GM12878 (cell line): ENCODE measurements around the gene PCF11. TPM values are rescaled to one million over a fixed set of nuclear protein-coding genes. Genes with fewer than 3 reads are reported as not detected.
A peak's percentile ranks its signal among the peaks of the same experiment; 100 is the strongest.

ENCODE experiments used
- ATAC-seq: fragments of 200-7000 bp; cut with Tn5 transposase; 3 replicates; pipeline ENCODE4 v1.9.1; 2020; ENCODE audit warnings: mild to moderate bottlenecking, moderate library complexity
- Bru-seq: library from RNA; stranded (reverse); fragments of 400-500 nt; gene quantifications from one replicate; lab custom pipeline; 2021; lab: Mats Ljungman, UMichigan
- BruChase-seq, 2 experiments: library from RNA; stranded (reverse); fragments of 400-500 nt; gene quantifications; one replicate each; lab custom pipeline; 2021; lab: Mats Ljungman, UMichigan
- BruUV-seq: library from RNA; stranded (reverse); fragments of 400-500 nt; replicated peaks from 2 replicates; lab custom pipeline; 2021; lab: Mats Ljungman, UMichigan
- CTCF ChIA-PET: fragments of 300-600 bp; sonication (Branson Sonifier 250); formaldehyde crosslinking; extraction: SDS; loops from one replicate; lab custom pipeline; 2021; ENCODE audit warnings: inconsistent platforms; lab: Yijun Ruan, JAX
- POLR2A ChIA-PET: fragments of 350-600 bp; formaldehyde crosslinking; extraction: SDS; loops from one replicate; lab custom pipeline; 2021; ENCODE audit warnings: inconsistent platforms; lab: Charles Lee
- RAD21 ChIA-PET: fragments of 300-600 bp; sonication (Branson Sonifier 250); formaldehyde crosslinking; loops from one replicate; lab custom pipeline; 2023; ENCODE audit warnings: antibody characterized with exemption; ENCODE audit not compliant: unreplicated experiment; lab: Charles Lee
- SMC1A ChIA-PET: fragments of 300-600 bp; sonication (Branson Sonifier 250); formaldehyde crosslinking; loops from one replicate; lab custom pipeline; 2023; ENCODE audit not compliant: unreplicated experiment, uncharacterized antibody; lab: Charles Lee
- DNase-seq: peaks from one replicate; pipeline ENCODE4 v3.0.0-alpha.2; 2011; ENCODE audit warnings: low read depth, low spot score
- FAIRE-seq: peaks from 3 replicates; lab custom pipeline; 2011; peaks lifted over from hg19 to GRCh38; lab: Jason Lieb, UNC
- H2AFZ ChIP-seq: 2 replicates; pipeline ENCODE4 v1.6.0; 2011; ENCODE audit warnings: low read depth, low read length, control low read depth; ENCODE audit not compliant: control insufficient read depth
- H3K27ac ChIP-seq: 2 replicates; pipeline ENCODE4 v1.5.1; 2011; ENCODE audit warnings: control low read depth; ENCODE audit not compliant: control insufficient read depth, insufficient read depth
- H3K27me3 ChIP-seq, 2 experiments: replicated peaks in 1 of 2; 2 replicates each; pipeline versions ENCODE4 v1.6.0 to v1.6.1; 2011; ENCODE audit warnings: low read length in 1 of 2; ENCODE audit not compliant: control insufficient read depth in 2 of 2, insufficient read depth in 2 of 2
- H3K36me3 ChIP-seq, 2 experiments: 2 replicates each; pipeline ENCODE4 v1.5.1; 2011; ENCODE audit warnings: low read length in 1 of 2; ENCODE audit not compliant: control insufficient read depth in 2 of 2, insufficient read depth in 2 of 2
- H3K4me1 ChIP-seq: 2 replicates; pipeline ENCODE4 v1.6.1; 2011; ENCODE audit warnings: mild to moderate bottlenecking, low read length, moderate library complexity, mixed read lengths; ENCODE audit not compliant: control insufficient read depth, insufficient read depth
- H3K4me2 ChIP-seq: 2 replicates; pipeline ENCODE4 v1.6.0; 2011; ENCODE audit warnings: control low read depth; ENCODE audit not compliant: control insufficient read depth, insufficient read depth
- H3K4me3 ChIP-seq: fragments of 200-600 bp; sonication (generic); 2 replicates; pipeline ENCODE4 v1.5.1; 2016
- H3K79me2 ChIP-seq: 2 replicates; pipeline ENCODE4 v1.6.0; 2011; ENCODE audit warnings: low read length; ENCODE audit not compliant: control insufficient read depth, insufficient read depth
- H3K9ac ChIP-seq: 2 replicates; pipeline ENCODE4 v1.8.0; 2011; ENCODE audit warnings: low read length, control low read depth, mixed read lengths; ENCODE audit not compliant: control insufficient read depth, insufficient read depth
- H3K9me3 ChIP-seq: replicated peaks from 3 replicates; pipeline ENCODE4 v1.5.1; 2011; ENCODE audit warnings: mild to moderate bottlenecking, low read length; ENCODE audit not compliant: control insufficient read depth, insufficient read depth
- H4K20me1 ChIP-seq: 2 replicates; pipeline ENCODE4 v1.6.0; 2011; ENCODE audit not compliant: control insufficient read depth, insufficient read depth
- ASH2L ChIP-seq: fragments of 300-600, 200-600 bp; sonication (generic); IDR thresholded peaks from 2 replicates; pipeline ENCODE4 v1.6.1; 2017; ENCODE audit warnings: low read depth, mild to moderate bottlenecking, borderline replicate concordance
- BACH1 ChIP-seq: fragments of 450-650 bp; IDR thresholded peaks from 2 replicates; pipeline ENCODE4 v1.6.1; 2017; ENCODE audit warnings: mild to moderate bottlenecking, borderline replicate concordance
- CBFB ChIP-seq: IDR thresholded peaks from 2 replicates; pipeline ENCODE4 v1.6.1; 2016; ENCODE audit warnings: antibody characterized with exemption, low read depth
- CHD4 ChIP-seq: fragments of 200-600 bp; sonication (generic); IDR thresholded peaks from 2 replicates; pipeline ENCODE4 v1.6.1; 2016; ENCODE audit warnings: mild to moderate bottlenecking
- GATAD2B ChIP-seq: fragments of 450-650 bp; conservative IDR thresholded peaks from 2 replicates; pipeline ENCODE4 v1.6.1; 2017; ENCODE audit warnings: low read depth, mild to moderate bottlenecking, moderate library complexity
- HDAC6 ChIP-seq: fragments of 200-600 bp; sonication (generic); IDR thresholded peaks from one replicate; pipeline ENCODE4 v1.8.0; 2017; ENCODE audit warnings: antibody characterized with exemption; ENCODE audit not compliant: unreplicated experiment
- LARP7 ChIP-seq: fragments of 450-650 bp; IDR thresholded peaks from 2 replicates; pipeline ENCODE4 v1.6.1; 2017; ENCODE audit warnings: mild to moderate bottlenecking
- MTA2 ChIP-seq: fragments of 450-650 bp; IDR thresholded peaks from 2 replicates; pipeline ENCODE4 v1.6.1; 2016; ENCODE audit warnings: low read depth, mild to moderate bottlenecking, moderate library complexity
- NFXL1 ChIP-seq: fragments of 450-650 bp; IDR thresholded peaks from 2 replicates; pipeline ENCODE4 v1.6.1; 2017; ENCODE audit warnings: antibody characterized with exemption, mild to moderate bottlenecking, borderline replicate concordance
- NR2F1 ChIP-seq: fragments of 450-650 bp; conservative IDR thresholded peaks from 2 replicates; pipeline ENCODE4 v1.6.1; 2017; ENCODE audit warnings: mild to moderate bottlenecking
- PAX5 ChIP-seq: IDR thresholded peaks from 2 replicates; pipeline ENCODE4 v1.6.1; 2011; ENCODE audit warnings: low read depth, low read length, borderline replicate concordance
- PML ChIP-seq: IDR thresholded peaks from 2 replicates; pipeline ENCODE4 v1.6.1; 2012; ENCODE audit warnings: low read length, inconsistent platforms
- POLR2A ChIP-seq: IDR thresholded peaks from 2 replicates; pipeline ENCODE4 v1.6.1; 2011; ENCODE audit warnings: low read depth, mild to moderate bottlenecking, low read length
- POLR2AphosphoS5 ChIP-seq: IDR thresholded peaks from 2 replicates; pipeline ENCODE4 v1.6.1; 2011; ENCODE audit warnings: mild to moderate bottlenecking, low read length, inconsistent platforms
- POU2F2 ChIP-seq: IDR thresholded peaks from 3 replicates; pipeline ENCODE4 v1.6.1; 2011; ENCODE audit warnings: low read depth, mild to moderate bottlenecking, low read length, borderline replicate concordance
- RELB ChIP-seq: fragments of 450-650 bp; IDR thresholded peaks from 2 replicates; pipeline ENCODE4 v1.6.1; 2017; ENCODE audit warnings: low read depth, mild to moderate bottlenecking, moderate library complexity
- SIX5 ChIP-seq: IDR thresholded peaks from 2 replicates; pipeline ENCODE4 v1.6.1; 2011; ENCODE audit warnings: mild to moderate bottlenecking, low read depth, low read length, moderate library complexity; ENCODE audit not compliant: severe bottlenecking
- TBL1XR1 ChIP-seq: IDR thresholded peaks from 2 replicates; pipeline ENCODE4 v1.6.1; 2012; ENCODE audit warnings: low read depth, low read length, improper control_type of control experiment
- TCF12 ChIP-seq: IDR thresholded peaks from 2 replicates; pipeline ENCODE4 v1.6.1; 2011; ENCODE audit warnings: low read depth, mild to moderate bottlenecking, low read length
- ZNF217 ChIP-seq: fragments of 450-650 bp; IDR thresholded peaks from 2 replicates; pipeline ENCODE4 v1.6.1; 2017; ENCODE audit warnings: antibody characterized with exemption, mild to moderate bottlenecking
- WGBS: methylation state at CpG from one replicate; pipeline ENCODE4 v1.1.6; 2016; ENCODE audit warnings: low lambda C conversion rate; ENCODE audit not compliant: insufficient replicate concordance, insufficient coverage; ENCODE audit errors: missing lambda C conversion rate; 5-methylcytosine and 5-hydroxymethylcytosine counted together
- in situ Hi-C: fragments of 300-500 bp; cut with MboI; formaldehyde crosslinking; loops from 9 replicates; pipeline ENCODE4 v1.14.3; 2018; ENCODE audit warnings: mixed read lengths
- intact Hi-C: fragments of 100-400 bp; cut with micrococcal nuclease; formaldehyde crosslinking; loops from one replicate; pipeline ENCODE4 v1.14.2; 2022; ENCODE audit not compliant: unreplicated experiment
- long read RNA-seq, 2 experiments: library from polyadenylated mRNA; unstranded; transcript quantifications; one replicate each; pipeline ENCODE4 v2.0.0, GENCODE V29; 2019 to 2020
- polyA minus RNA-seq, 3 experiments: library from RNA; depleted of rRNA, polyadenylated mRNA; stranded (reverse); fragments of >200 nt; gene quantifications; 2 replicates each; pipeline ENCODE4 v1.2.3, GENCODE V29; 2011
- polyA plus RNA-seq, 11 experiments: library from polyadenylated mRNA; depleted of rRNA in 4 of 11; unstranded in 6 of 11; stranded (reverse) in 5 of 11; fragments of >200 nt; fragmentation: Nextera tagmentation in 4 of 11; fragmentation: Illumina TruSeq in 1 of 11; extraction: Ambion mirVana in 4 of 11; extraction: Trizol in 1 of 11; gene quantifications; 1 replicate in 1 of 11; 2 replicates in 10 of 11; pipeline versions ENCODE4 v1.2.1 to v1.2.3, GENCODE V29; 2011 to 2016; ENCODE audit warnings: inconsistent platforms in 2 of 11, missing spikeins in 2 of 11, low read depth in 1 of 11
- total RNA-seq, 4 experiments: library from RNA; depleted of rRNA in 3 of 4; stranded (reverse); fragments of >200 nt in 3 of 4; fragmentation: Illumina TruSeq in 1 of 4; extraction: Trizol in 1 of 4; gene quantifications; 2 replicates each; pipeline versions ENCODE4 v1.2.1 to v1.2.3, GENCODE V29; 2013 to 2021

Gene PCF11
- total RNA-seq (2013; cell fraction: nucleolus; rRNA removed) = 240 TPM in 2 replicates
- total RNA-seq (2014; rRNA removed) (43.2 and 51.2 TPM in 2 replicates), total RNA-seq (2014; rRNA removed; fragmentation: Illumina TruSeq; extraction: Trizol) (65.4 and 68.4 TPM in 2 replicates), total RNA-seq (2021) (56.2 and 59.2 TPM in 2 replicates), polyA plus RNA-seq (2011; rRNA removed) (90.4 and 129 TPM in 2 replicates), polyA plus RNA-seq (2014; fragmentation: Illumina TruSeq; extraction: Trizol) (52.8 and 60.5 TPM in 2 replicates), polyA plus RNA-seq (2014; fragmentation: Nextera tagmentation; extraction: Ambion mirVana) (10 to 100 TPM in 1 of 2 experiments, 1 to 10 TPM in 1; 9.2 to 10.1 TPM), polyA plus RNA-seq (2014; rRNA removed) (58.3 and 60.7 TPM in 2 replicates), polyA plus RNA-seq (2016; fragmentation: Nextera tagmentation; extraction: Ambion mirVana) (10 to 100 TPM; 20.9 to 22.8 TPM), polyA minus RNA-seq (2011; rRNA and poly(A)+ RNA removed) (69.5 and 93.1 TPM in 2 replicates), Bru-seq, nascent RNA (percentile 98 among the genes with signal in this experiment), BruChase-seq, experiment 1, labeled RNA remaining after a 6-hour chase (percentile 96 among the genes with signal in this experiment), BruChase-seq, experiment 2, labeled RNA remaining after a 2-hour chase (percentile 98 among the genes with signal in this experiment)
- polyA plus RNA-seq (2011; ENCODE audit: low read depth) = 22.5 TPM
- 48.7 and 66.2 TPM in 2 replicates for polyA plus RNA-seq (2011; cell fraction: cytosol; rRNA removed)
- 174 and 185 TPM in 2 replicates for polyA plus RNA-seq (2011; cell fraction: nucleus; rRNA removed)
- polyA plus RNA-seq (2012) = 43.7 and 50.5 TPM in 2 replicates
- 17.2 and 34.0 TPM in 2 replicates for polyA minus RNA-seq (2011; cell fraction: cytosol; rRNA and poly(A)+ RNA removed)
- 150 and 205 TPM in 2 replicates for polyA minus RNA-seq (2011; cell fraction: nucleus; rRNA and poly(A)+ RNA removed)
- long read RNA-seq, experiment 1, partial matches to known transcripts = 10 of 12 reads
- long read RNA-seq, experiment 1, other reads (novel, unspliced or antisense) = 2 of 12 reads
- long read RNA-seq, experiment 2, partial matches to known transcripts = 37 of 41 reads
- long read RNA-seq, experiment 2, other reads (novel, unspliced or antisense) = 4 of 41 reads

- H4K20me1 ChIP-seq = peaks cover 2% of the 10 kb centered on the region
- WGBS = under 1% methylated on average over 52 of the region's 55 CpGs
- peaks cover 0 to 13% of the 10 kb centered on the region in 2 experiments; a peak in 2 of 4 replicates for H3K36me3 ChIP-seq
- DNase-seq (no peak), FAIRE-seq (no peak), ATAC-seq (peak; percentile 22)
- H3K27ac ChIP-seq = peak within 1 kb of the TSS; percentile 99
- SMC1A ChIA-PET = interaction anchor here (0.6 to 3.9 kb wide), 23 partner anchors 14 to 256 kb away, joined by 3 to 48 read pairs (median 5); partner anchors contain the start of genes DDIAS and RAB30
- peak within 1 kb of the TSS; percentile 86 for H3K4me2 ChIP-seq
- H3K4me1 ChIP-seq = peaks cover 3% of the 10 kb centered on the region
- peak within 1 kb of the TSS; percentile 98 for H3K4me3 ChIP-seq
- intact Hi-C loops (loop anchor here (2.0 to 5.0 kb wide), 5 partner anchors 40 to 255 kb away; partner anchors contain the start of genes DDIAS and PRCP), in situ Hi-C loops (loop anchor here (5.0 kb wide), 2 partner anchors 85 to 255 kb away; partner anchors contain the start of genes DDIAS, PRCP and RAB30)
- CTCF ChIA-PET = interaction anchor here (0.9 to 4.3 kb wide), 15 partner anchors 12 to 290 kb away, joined by 3 to 18 read pairs (median 3); partner anchors contain the start of gene DDIAS
- TSS peak; percentile 77 for BruUV-seq
- peak within 1 kb of the TSS; percentile 92 for H2AFZ ChIP-seq
- RAD21 ChIA-PET = interaction anchor here (0.6 to 2.9 kb wide), 22 partner anchors 10 to 290 kb away, joined by 3 to 27 read pairs (median 6); partner anchors contain the start of genes DDIAS, PRCP and RAB30
- H3K9me3 ChIP-seq = no peaks in the 10 kb centered on the region
- H3K9ac ChIP-seq = peak within 1 kb of the TSS; percentile 97
- peaks cover 56% of the 10 kb centered on the region for H3K79me2 ChIP-seq
- POLR2A ChIA-PET = interaction anchor here (0.7 to 4.1 kb wide), 33 partner anchors 9 to 262 kb away, joined by 3 to 42 read pairs (median 5); partner anchors contain the start of genes ANKRD42, CCDC90B, DDIAS and PRCP
- no peaks in the 10 kb centered on the region for H3K27me3 ChIP-seq
- TF ChIP-seq POU2F2 (peak; percentile 80), NFXL1 (no peak), TBL1XR1 (peak; percentile 39; the same call in 1 of the 2 replicates), ASH2L (no peak), PAX5 (0 out of 2 replicates have a peak, but pooled peaks have one; percentile 3), NR2F1 (no peak), BACH1 (peak; percentile 71), MTA2 (no peak), CHD4 (no peak), HDAC6 (peak; percentile 21), GATAD2B (0 out of 2 replicates have a peak, but pooled peaks have one; percentile 50), POLR2AphosphoS5 (peak; percentile 99), TCF12 (peak; percentile 31; the same call in 1 of the 2 replicates), SIX5 (no peak), CBFB (peak; percentile 93), LARP7 (peak; percentile 83), RELB (peak; percentile 84), ZNF217 (no peak), PML (peak; percentile 93), POLR2A (peak; percentile 95)
These were observed at the start of gene PCF11 for GRCh38 chr11:83156996-83157593. TSS of gene PCF11 (plus strand) at chr11:83157131. CDS start at chr11:83157440, 309 bp downstream.
